Activated CD8-positive, alpha-beta memory T cell treated with anti-CD3 and anti-CD28 coated beads for 1 hour (primary cell): ENCODE measurements around the gene GABBR1.
A peak's percentile ranks its signal among the peaks of the same experiment; 100 is the strongest.

Experiments used
- DNase-seq, 2 donors: peaks; one replicate each; pipeline ENCODE4 v3.0.0-alpha.2; 2020; ENCODE audit warnings: low read depth in 1 of 2; ENCODE audit errors: extremely low read depth in 1 of 2

GABBR1 gene

GRCh38 chr6:29625337-29625930 lies 7.5 kb downstream of the GABBR1 start:
- no peak for DNase-seq

- DNase-seq = no peak
Measured at GRCh38 chr6:29624520-29624961, 8.4 kb downstream of the GABBR1 start.

- DNase-seq = no peak
Measured at GRCh38 chr6:29620630-29621029, 12.4 kb downstream of the GABBR1 start.

GRCh38 chr6:29619578-29620160 lies 13.3 kb downstream of the GABBR1 start:
- no peak for DNase-seq

GRCh38 chr6:29617782-29618554 lies 15.0 kb downstream of the GABBR1 start:
- DNase-seq = no peak

GRCh38 chr6:29611426-29611825 lies 21.6 kb downstream of the GABBR1 start:
- no peak for DNase-seq

GRCh38 chr6:29610540-29610939 lies 22.4 kb downstream of the GABBR1 start:
- DNase-seq = no peak

GRCh38 chr6:29608131-29608530 lies 24.9 kb downstream of the GABBR1 start:
- no peak for DNase-seq

- no peak for DNase-seq
Measured at GRCh38 chr6:29603930-29604329, 29.1 kb downstream of the GABBR1 start.

- no peak for DNase-seq
Measured at GRCh38 chr6:29603456-29603855, 29.5 kb downstream of the GABBR1 start.

GRCh38 chr6:29602564-29603361 lies 30.2 kb downstream of the GABBR1 start:
- no peak for DNase-seq

- no peak for DNase-seq
Measured at GRCh38 chr6:29598172-29598747, 34.7 kb downstream of the GABBR1 start.

GRCh38 chr6:29597184-29597583 lies 35.8 kb downstream of the GABBR1 start:
- no peak for DNase-seq

GRCh38 chr6:29596381-29596900 lies 36.5 kb downstream of the GABBR1 start:
- DNase-seq = no peak

- no peak for DNase-seq
Measured at GRCh38 chr6:29593199-29593855, 39.7 kb downstream of the GABBR1 start.

GRCh38 chr6:29591677-29592076 lies 41.3 kb downstream of the GABBR1 start:
- no peak for DNase-seq

- no peak for DNase-seq
Measured at GRCh38 chr6:29590218-29590808, 42.7 kb downstream of the GABBR1 start.

- DNase-seq = peak; percentile 4 to 14
Measured at GRCh38 chr6:29589423-29590048, 43.4 kb downstream of the GABBR1 start.

GRCh38 chr6:29584821-29585220 lies 48.2 kb downstream of the GABBR1 start, which contains the start of gene OR2H2:
Gene OR2H2 (plus strand): TSS chr6:29585121. CDS start chr6:29587945, 2,824 bp downstream.
- no peak for DNase-seq
